Neutrophil (primary cell): ENCODE data around the gene GCGR.

ENCODE experiments used
- H3K27ac ChIP-seq: fragments of 200-600 bp; sonication (generic); 2 replicates; pipeline ENCODE4 v1.5.1; 2016; ENCODE audit warnings: mild to moderate bottlenecking, moderate library complexity
- H3K27me3 ChIP-seq: fragments of 200-600 bp; sonication (generic); 2 replicates; pipeline ENCODE4 v1.6.0; 2016; ENCODE audit warnings: mild to moderate bottlenecking
- H3K36me3 ChIP-seq: fragments of 200-600 bp; sonication (generic); 2 replicates; pipeline ENCODE4 v1.5.1; 2017
- H3K4me1 ChIP-seq, 2 experiments: fragments of 200-600 bp in 1 of 2; sonication (generic) in 1 of 2; 1 replicate in 1 of 2; 2 replicates in 1 of 2; pipeline versions ENCODE4 v1.5.1 to v1.6.1; 2013 to 2016; ENCODE audit warnings: low read depth in 1 of 2, low read length in 1 of 2, mild to moderate bottlenecking in 1 of 2, moderate library complexity in 1 of 2; ENCODE audit not compliant: control insufficient read depth in 1 of 2, insufficient read depth in 1 of 2
- H3K4me3 ChIP-seq, 2 experiments: fragments of 200-600 bp in 1 of 2; sonication (generic) in 1 of 2; 1 replicate in 1 of 2; 2 replicates in 1 of 2; pipeline ENCODE4 v1.5.1; 2013 to 2016; ENCODE audit warnings: low read depth in 1 of 2, low read length in 1 of 2, mild to moderate bottlenecking in 1 of 2, moderate library complexity in 1 of 2
- H3K9me3 ChIP-seq: fragments of 200-600 bp; sonication (generic); 2 replicates; pipeline ENCODE4 v1.5.1; 2016
- TF ChIP-seq, protein P1 (sequence below): fragments of 200-600 bp; sonication (generic); IDR thresholded peaks from 2 replicates; pipeline ENCODE4 v1.5.1; 2016; ENCODE audit warnings: antibody characterized with exemption

The GCGR gene

DNA sequence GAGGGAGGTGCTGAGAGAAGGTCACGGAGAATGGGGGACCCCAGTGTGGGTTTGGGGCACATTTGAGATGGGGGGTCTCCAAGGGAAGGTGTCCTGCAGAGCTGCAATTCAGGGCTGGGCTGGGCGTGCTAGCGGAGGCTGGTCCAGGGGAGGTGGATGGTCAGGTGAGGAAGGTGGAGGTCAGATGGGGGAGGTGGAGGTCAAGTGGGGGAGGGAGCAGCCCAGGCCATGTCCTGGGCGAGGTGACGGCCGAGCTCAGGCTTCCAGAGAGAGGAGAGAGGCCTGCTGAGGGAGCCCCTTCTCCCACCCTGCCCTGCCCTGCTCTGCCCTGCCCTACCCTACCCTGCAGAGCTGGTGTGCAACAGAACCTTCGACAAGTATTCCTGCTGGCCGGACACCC lies 6.5 kb downstream of the GCGR start:
- H3K4me3 ChIP-seq: no peak overlapping the region
- peaks cover 65% of the 10 kb centered on the region for H3K27me3 ChIP-seq
- no peak overlapping the region for H3K27ac ChIP-seq
- no peaks in the 10 kb centered on the region for H3K4me1 ChIP-seq
- no peaks in the 10 kb centered on the region for H3K36me3 ChIP-seq
- TF ChIP-seq, protein P1, sequence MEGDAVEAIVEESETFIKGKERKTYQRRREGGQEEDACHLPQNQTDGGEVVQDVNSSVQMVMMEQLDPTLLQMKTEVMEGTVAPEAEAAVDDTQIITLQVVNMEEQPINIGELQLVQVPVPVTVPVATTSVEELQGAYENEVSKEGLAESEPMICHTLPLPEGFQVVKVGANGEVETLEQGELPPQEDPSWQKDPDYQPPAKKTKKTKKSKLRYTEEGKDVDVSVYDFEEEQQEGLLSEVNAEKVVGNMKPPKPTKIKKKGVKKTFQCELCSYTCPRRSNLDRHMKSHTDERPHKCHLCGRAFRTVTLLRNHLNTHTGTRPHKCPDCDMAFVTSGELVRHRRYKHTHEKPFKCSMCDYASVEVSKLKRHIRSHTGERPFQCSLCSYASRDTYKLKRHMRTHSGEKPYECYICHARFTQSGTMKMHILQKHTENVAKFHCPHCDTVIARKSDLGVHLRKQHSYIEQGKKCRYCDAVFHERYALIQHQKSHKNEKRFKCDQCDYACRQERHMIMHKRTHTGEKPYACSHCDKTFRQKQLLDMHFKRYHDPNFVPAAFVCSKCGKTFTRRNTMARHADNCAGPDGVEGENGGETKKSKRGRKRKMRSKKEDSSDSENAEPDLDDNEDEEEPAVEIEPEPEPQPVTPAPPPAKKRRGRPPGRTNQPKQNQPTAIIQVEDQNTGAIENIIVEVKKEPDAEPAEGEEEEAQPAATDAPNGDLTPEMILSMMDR: no peak
- H3K9me3 ChIP-seq: no peaks in the 10 kb centered on the region

DNA sequence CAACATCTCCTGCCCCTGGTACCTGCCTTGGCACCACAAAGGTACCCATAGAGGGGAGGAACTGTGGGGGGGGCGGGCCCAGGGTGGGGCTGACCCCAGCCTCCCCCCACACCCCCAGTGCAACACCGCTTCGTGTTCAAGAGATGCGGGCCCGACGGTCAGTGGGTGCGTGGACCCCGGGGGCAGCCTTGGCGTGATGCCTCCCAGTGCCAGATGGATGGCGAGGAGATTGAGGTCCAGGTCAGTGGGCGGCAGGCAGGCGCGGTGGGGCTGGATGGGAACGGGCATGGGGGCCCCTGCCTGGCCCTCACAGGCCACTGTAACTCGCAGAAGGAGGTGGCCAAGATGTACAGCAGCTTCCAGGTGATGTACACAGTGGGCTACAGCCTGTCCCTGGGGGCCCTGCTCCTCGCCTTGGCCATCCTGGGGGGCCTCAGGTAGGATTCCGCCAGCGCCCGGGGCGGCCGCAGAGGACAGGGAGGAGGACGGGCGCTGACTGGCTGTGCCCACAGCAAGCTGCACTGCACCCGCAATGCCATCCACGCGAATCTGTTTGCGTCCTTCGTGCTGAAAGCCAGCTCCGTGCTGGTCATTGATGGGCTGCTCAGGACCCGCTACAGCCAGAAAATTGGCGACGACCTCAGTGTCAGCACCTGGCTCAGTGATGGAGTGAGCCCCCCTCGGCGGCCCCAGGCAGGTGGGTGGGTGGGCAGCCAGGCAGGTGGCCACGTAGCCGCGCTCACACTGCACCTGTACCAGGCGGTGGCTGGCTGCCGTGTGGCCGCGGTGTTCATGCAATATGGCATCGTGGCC lies 7.1 kb downstream of the GCGR start:
- TF ChIP-seq, protein P1: no peak
- H3K27ac ChIP-seq: no peak overlapping the region
- no peaks in the 10 kb centered on the region for H3K9me3 ChIP-seq
- H3K4me1 ChIP-seq: no peaks in the 10 kb centered on the region
- no peaks in the 10 kb centered on the region for H3K36me3 ChIP-seq
- no peak overlapping the region for H3K4me3 ChIP-seq
- peaks cover 58% of the 10 kb centered on the region for H3K27me3 ChIP-seq

GRCh38 chr17:81811705-81812570 lies 8.0 kb downstream of the GCGR start:
- TF ChIP-seq, protein P1: no peak
- Histone ChIP-seq H3K9me3 (no peaks in the 10 kb centered on the region), H3K4me3 (no peak overlapping the region), H3K27me3 (peaks cover 50% of the 10 kb centered on the region), H3K36me3 (no peaks in the 10 kb centered on the region), H3K4me1 (no peaks in the 10 kb centered on the region), H3K27ac (no peak overlapping the region)

DNA sequence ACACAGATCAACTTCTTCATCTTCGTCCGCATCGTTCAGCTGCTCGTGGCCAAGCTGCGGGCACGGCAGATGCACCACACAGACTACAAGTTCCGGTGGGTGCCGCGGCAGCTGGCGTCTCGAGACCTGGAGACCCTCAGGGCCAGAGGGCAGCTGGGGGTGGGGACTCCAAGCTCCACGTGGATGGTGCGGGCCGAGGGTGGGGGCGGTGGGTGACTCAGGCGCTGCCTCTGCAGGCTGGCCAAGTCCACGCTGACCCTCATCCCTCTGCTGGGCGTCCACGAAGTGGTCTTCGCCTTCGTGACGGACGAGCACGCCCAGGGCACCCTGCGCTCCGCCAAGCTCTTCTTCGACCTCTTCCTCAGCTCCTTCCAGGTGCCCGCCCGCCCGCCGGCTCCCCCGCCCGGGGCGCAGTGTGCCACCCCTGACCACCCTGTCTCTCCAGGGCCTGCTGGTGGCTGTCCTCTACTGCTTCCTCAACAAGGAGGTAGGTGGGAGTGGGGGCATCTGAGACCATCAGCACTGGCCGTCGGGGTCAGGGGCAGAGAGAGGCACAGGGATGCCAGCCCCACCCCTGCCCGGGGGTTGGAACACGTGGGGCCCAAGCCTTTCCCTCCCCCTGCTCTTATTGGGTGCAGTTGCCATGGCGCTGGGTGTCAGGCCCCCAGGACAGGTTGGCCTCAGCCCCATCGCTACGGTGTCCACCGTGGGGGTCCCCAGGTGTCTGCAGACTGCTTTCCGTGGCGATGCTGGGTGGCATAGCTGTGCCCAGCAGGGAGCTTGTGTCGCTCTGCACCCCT lies 8.8 kb downstream of the GCGR start:
- Histone ChIP-seq H3K36me3 (no peaks in the 10 kb centered on the region), H3K4me1 (no peaks in the 10 kb centered on the region), H3K4me3 (no peak overlapping the region), H3K27me3 (peaks cover 42% of the 10 kb centered on the region), H3K27ac (no peak overlapping the region), H3K9me3 (no peaks in the 10 kb centered on the region)
- TF ChIP-seq, protein P1: no peak

DNA sequence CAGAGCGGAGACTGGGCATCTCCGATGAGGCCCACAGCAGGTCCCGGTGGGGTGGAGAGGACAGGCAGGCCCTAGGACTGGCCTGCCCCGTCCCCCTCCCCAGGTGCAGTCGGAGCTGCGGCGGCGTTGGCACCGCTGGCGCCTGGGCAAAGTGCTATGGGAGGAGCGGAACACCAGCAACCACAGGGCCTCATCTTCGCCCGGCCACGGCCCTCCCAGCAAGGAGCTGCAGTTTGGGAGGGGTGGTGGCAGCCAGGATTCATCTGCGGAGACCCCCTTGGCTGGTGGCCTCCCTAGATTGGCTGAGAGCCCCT lies 9.4 kb downstream of the GCGR start:
- TF ChIP-seq, protein P1: no peak
- Histone ChIP-seq H3K4me3 (no peak overlapping the region), H3K27ac (no peak overlapping the region)

More for the DNA sequence above, 9.4 kb downstream of the GCGR start:
- no peaks in the 10 kb centered on the region for H3K4me1 ChIP-seq
- H3K27me3 ChIP-seq: peaks cover 36% of the 10 kb centered on the region
- no peaks in the 10 kb centered on the region for H3K9me3 ChIP-seq
- H3K36me3 ChIP-seq: no peaks in the 10 kb centered on the region
